UCSD-AML1 (cell line): ENCODE results near the gene FAT1.

Source experiments
- DNase-seq: peaks from one replicate; lab custom pipeline; 2025; ENCODE audit not compliant: unreplicated experiment; lab: John Stamatoyannopoulos, UW

Gene FAT1

GRCh38 chr4:186621959-186622553, 101.6 kb downstream of the FAT1 start:
- DNase-seq, result no peak

DNA sequence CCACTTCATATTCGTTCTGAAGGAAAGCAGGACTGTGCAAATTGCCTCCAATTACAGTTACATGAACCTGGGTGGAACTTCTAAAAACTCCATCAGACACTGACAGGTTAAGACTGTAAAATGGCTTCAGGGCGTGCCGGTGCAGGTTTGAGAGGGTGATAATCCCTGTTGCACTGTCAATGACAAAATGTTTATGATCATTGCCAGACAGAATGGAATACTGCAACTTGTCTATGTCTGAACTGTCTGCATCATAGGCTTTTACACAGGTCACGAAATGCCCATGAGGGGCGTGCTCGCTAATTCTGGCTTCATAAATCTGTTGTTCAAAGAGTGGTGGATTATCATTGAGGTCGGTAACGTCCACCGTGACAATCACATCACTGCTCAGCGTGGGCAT, 104.6 kb downstream of the FAT1 start:
- no peak for DNase-seq

DNA sequence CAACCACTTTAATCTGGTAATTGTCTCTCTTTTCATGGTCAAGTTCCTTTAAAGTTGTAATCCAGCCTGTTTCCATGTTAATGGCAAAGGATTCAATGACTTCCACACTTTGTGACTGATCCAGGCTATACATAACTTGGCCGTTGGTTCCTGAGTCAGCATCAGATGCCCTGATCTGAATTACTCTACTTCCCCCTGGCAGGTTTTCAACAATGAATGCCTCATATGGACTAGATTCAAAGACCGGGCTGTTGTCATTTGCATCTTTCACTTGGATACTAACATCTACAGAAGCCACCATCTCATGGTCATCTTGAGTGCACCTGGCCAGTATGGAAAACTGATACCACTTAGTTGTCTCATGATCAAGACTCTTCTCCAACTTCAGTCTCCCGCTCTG, 105.7 kb downstream of the FAT1 start:
- DNase-seq, result no peak

- no peak for DNase-seq
These were observed 116.2 kb downstream of the FAT1 start for GRCh38 chr4:186607490-186607889.

DNA sequence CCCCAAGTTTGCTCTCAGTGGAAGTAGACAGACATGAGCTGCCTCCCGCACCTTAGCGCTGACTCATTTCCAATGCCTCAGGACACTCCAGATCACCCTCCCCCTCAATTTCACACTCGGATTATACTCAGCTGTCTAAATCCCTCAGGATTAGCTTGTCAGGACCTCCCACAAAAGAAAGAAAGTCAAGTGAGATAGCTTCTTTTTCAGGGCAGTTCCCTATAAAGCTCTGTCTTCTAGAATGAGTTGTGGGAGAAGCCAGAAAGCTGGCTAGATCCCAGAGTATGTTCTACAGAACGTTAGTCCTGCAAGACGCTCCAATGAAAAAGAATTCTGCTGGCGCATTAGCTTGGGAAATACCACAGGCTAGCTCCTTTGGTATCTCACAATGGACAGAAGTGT, 117.1 kb downstream of the FAT1 start:
- DNase-seq, result no peak

DNA sequence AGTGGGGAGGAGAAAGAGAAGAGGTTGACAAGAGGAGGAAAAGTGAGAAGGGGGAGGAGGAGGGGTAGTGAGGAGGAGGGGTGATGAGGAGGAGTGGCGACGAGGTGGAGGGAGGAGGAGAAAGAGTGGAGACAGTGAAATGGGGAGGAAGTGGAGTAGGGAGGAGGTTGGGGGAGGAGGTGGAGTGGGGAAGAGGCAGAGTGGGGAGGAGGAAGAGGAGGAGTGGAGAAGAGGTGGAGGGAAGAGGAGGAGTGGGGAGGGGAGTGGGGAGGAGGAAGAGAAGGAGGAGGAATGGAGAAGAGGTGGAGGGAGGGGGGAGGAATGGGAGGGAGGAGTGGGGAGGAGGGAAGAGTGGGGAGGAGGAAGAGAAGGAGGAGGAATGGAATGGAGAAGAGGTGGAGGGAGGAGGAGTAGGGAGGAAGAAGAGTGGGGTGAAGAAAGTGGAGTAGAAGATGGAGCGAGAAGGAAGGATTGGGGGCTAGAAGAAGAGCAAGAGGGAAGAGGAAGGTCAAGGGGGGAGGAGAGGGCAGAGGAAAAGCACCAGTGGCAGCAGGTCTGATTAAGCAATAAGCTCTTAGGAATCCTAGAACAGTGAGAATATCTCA, 118.3 kb downstream of the FAT1 start:
- no peak for DNase-seq

DNA sequence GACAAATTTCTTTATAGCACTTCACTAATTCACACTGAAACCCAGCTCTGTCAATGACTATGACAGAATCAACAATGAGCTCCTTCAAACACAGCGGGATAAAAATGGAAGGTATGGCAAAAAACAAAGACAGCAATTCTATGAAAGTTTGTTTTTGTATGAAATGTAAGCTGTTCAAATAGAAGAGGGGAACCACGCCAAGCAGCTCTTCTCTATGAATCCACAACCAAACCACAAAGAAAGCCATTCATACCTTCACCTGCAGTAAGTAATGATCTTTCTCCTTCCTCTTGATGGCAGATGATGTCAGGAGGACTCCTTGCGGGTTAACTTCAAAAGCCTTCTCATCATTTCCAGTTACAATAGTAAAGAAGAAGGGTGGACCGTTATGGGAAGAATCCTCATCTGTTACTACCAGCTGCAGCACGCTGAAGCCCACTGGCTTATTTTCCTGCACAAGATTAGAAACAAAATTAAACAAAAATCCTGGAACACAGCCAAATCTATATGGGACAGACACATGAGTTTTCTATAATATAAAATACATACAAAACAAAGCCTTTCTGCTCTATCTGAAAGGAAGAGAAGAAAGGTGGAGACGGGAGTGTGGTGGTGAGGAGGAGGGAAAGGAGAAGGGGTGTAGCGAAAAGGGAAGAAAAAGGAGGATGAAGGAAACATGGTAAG, 119.4 kb downstream of the FAT1 start:
- DNase-seq, result no peak

GRCh38 chr4:186602978-186603377, 120.7 kb downstream of the FAT1 start:
- DNase-seq, result no peak

DNA sequence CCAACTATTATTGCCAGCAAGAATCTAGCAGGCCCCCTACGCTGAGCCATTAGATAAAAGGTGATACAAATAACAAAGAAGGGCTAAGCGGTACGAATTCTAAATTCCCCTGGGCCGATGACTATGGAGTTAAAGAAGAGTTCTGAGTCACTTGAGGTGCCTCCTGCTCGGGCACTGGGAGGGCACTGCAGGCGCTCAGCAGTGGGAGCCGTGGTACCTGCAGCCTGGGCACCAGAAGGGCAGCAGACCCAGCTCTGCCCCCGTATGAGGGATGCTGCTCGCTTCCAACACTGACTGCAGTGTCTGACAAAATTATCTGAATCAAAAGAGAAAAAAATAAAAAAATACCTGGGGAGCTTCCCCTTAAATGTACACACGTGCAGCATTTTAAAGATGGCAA, 124.2 kb downstream of the FAT1 start:
- no peak for DNase-seq

DNA sequence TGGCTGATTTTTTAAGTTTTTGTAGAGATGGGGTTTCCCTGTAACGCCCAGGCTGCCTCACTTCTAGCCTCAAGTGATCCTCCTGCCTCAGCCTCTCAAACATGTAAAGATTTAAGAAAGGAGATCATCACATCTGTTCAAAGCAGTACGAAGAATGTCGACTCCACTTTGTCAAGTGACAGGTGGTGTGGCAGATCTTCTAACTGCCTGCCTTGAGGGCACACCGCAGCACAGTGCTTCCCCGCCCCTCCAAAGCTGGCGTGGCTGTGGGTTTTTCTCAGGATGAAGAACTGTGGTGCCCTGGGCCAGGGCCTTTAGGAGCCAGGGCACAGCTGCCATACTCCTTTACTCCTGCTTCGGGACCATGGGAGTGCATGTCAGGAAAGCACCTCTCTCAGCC, 125.0 kb downstream of the FAT1 start:
- DNase-seq, result no peak

DNA sequence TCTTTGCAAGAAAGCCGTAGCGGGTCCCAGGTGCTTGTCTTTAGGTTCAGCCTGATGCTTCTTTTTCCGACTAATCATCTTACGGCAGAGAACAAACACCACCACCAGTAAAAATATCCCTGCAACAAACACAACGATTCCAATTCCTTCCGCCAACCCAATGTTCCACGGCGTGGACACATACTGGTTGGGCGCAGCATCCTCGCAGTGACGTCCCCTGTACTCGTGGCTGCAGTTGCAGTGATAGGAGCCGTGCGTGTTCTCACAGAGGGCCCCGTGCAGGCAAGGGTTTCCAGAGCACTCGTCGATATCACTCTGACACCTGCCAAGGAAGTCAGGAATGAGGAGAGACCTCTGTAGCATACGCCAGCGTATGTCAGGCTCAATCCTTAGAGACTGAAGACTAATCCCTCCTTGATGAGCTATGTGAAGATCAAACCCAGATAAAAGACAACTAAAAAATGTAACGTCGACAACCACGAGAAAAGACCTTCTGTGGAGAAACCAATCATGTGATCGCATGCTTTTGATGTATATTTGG, 126.7 kb downstream of the FAT1 start:
- DNase-seq, result no peak

GRCh38 chr4:186596346-186596745, 127.3 kb downstream of the FAT1 start:
- no peak for DNase-seq

GRCh38 chr4:186593587-186593973, 130.1 kb downstream of the FAT1 start:
- no peak for DNase-seq

- DNase-seq, result no peak
These were observed 130.6 kb downstream of the FAT1 start for GRCh38 chr4:186592966-186593586.

DNA sequence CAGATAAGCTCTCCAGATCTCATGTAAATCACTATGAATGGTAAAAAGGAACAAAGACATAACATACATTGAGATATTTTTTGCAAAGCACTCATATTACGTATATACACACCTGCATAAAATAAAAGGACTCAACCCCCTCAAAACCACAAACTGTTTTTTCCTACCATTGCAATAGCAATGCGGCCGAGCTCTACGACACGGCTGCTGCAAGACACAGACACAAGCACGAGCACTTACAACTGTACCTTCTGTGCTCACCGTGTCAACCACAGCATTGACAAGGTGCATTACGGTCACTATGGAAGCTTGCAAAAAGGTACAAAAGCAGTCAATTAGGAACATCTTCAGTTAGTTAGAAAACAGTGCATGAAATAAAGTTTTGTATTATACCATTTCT, 131.2 kb downstream of the FAT1 start:
- no peak for DNase-seq

GRCh38 chr4:186591651-186592050, 132.0 kb downstream of the FAT1 start:
- DNase-seq, result no peak

DNA sequence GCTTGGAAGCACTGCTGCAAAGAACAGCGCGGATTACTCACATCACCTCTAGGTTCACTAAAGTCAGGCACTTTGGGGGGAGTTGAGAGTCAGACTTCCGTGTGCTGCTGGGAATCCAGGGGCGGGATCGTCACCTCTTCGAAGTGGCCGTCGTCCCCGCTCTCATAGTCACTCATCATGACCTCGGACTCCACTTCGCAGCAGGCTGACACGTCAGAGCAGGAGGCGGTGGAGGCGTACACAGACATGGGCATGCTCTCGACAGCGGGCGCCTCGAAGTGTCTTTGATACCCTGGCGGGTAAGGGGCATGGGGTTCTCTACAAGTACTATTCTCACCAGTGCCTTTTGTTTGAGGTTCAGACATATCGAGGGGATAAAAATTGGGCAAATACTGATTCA, 135.2 kb downstream of the FAT1 start:
- no peak for DNase-seq

DNA sequence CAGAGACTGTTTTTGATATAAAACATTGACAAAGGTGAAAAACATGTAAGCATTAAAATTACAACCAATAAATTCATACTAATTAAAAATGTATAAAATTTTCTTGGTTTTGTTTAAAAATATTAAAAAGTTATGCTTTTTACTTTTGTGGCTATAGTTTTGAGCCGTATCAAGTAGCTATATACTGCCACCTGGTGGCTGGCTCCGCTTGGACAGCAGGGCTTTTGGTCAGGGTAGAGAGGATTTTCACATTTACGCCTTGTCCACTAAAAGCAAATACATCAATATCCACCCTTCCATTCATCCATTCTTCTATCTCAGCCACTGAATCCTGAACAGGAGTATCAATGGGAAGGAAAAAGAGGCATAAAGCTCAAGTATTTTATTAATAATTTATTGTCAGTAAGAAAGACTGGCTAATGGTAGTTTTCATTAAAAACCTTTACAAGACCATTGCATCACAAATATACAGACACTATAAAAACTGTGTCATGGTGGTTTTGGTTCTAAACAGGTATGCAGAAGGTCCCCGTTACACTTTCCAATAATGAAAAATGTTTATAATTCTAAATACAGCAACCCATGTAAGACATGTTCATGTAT, 136.1 kb downstream of the FAT1 start:
- peak; percentile 22 for DNase-seq

DNA sequence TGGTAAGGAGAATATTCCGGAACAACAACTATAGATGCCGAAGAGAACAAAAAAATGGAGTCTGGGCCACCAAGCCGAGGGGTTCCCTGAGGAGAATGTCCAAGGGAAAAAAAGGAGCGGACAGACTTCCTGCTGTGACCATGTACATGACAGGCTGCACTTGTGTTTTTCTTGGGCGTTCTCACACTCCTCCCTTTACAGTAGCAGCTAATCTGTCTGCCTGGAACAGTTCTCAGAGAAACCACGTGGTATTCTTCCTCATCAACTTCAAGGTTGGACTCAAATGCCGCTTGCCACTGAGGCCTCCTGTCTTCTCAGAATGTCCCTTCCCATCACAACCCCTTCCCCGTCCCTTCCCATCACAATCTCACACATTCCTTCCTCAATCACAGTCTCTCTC, 137.5 kb downstream of the FAT1 start:
- no peak for DNase-seq

GRCh38 chr4:186584912-186585311, 138.7 kb downstream of the FAT1 start:
- DNase-seq, result no peak

DNA sequence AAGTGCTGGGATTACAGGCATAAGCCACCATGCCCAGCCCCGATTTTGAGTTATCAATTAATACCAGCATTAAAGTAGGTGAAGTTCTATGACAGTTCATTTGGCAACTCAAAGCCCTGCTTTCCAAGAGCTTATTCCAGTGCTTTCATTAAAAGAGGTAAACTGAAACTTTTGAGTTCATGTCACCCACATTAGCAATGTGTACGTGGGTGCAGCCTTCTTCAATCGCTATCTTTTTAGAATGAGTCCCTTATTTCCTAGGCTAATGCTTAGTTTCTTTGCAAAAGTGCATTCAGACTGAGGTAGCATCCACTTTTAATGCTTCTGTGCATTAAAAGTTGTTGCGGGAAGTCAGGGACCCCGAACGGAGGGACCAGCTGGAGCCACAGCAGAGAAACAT, 142.2 kb downstream of the FAT1 start:
- DNase-seq, result no peak

DNA sequence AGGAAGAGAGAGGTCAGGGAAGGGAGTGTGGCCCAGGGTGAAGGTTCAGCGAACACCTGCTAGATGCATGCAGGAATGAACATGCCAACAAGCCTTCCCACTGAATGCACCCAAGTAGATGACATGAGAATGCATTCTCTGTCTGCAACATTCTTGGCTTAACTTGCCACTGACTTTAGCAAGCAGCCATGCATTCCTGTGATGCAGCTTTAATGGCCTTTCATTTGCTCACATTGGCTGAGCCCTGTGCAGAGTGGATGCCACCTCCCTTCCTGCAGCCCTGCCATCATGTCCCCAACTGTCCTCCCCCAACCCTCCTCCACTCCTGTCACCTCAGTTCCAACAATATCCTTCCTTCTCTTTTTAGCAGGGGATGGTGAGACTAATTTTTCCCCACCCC, 143.0 kb downstream of the FAT1 start:
- no peak for DNase-seq
